IPS-18a (cell line): ENCODE data around the gene BCKDHA.

Experiments
- H3K27ac ChIP-seq: one replicate; pipeline ENCODE4 v1.5.1; 2013; ENCODE audit warnings: low read length
- H3K27me3 ChIP-seq: one replicate; pipeline ENCODE4 v1.6.1; 2013; ENCODE audit warnings: mild to moderate bottlenecking, low read length; ENCODE audit not compliant: control insufficient read depth, insufficient read depth
- H3K36me3 ChIP-seq: one replicate; pipeline ENCODE4 v1.6.1; 2013; ENCODE audit warnings: low read depth, low read length; ENCODE audit not compliant: control insufficient read depth
- H3K4me1 ChIP-seq: one replicate; pipeline ENCODE4 v1.6.1; 2013; ENCODE audit warnings: low read depth, low read length; ENCODE audit not compliant: control insufficient read depth
- H3K4me3 ChIP-seq: one replicate; pipeline ENCODE4 v1.5.1; 2013; ENCODE audit warnings: low read length
- H3K9ac ChIP-seq: one replicate; pipeline ENCODE4 v1.6.1; 2013; ENCODE audit warnings: mild to moderate bottlenecking, low read length, moderate library complexity
- H3K9me3 ChIP-seq: one replicate; pipeline ENCODE4 v1.6.1; 2013; ENCODE audit warnings: low read depth, low read length; ENCODE audit not compliant: control insufficient read depth

Gene BCKDHA

DNA sequence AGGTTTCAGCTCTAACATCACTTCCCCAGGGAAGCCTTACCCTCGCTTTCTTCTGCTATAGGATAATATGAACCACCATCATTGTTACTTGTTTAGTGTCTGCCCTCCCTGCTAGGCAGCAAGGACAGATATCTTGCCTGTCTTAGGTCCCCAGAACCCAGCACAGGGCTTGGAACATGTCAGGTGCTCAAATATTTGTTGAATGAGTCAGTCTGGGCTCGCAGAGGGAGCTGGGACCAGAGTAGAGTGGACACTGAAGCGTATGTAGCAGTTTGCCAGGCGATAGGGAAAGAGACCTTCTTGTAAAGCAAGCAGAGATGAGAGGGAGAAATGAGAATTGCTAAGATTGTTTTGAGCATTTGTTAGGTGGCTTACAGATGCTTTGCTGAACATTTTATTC is 11.7 kb downstream of the BCKDHA start:
- Histone ChIP-seq H3K9ac (no peak overlapping the region), H3K27ac (no peak overlapping the region), H3K36me3 (no peaks in the 10 kb centered on the region), H3K4me3 (no peak overlapping the region), H3K27me3 (no peaks in the 10 kb centered on the region), H3K9me3 (no peaks in the 10 kb centered on the region), H3K4me1 (peaks cover 6% of the 10 kb centered on the region)

DNA sequence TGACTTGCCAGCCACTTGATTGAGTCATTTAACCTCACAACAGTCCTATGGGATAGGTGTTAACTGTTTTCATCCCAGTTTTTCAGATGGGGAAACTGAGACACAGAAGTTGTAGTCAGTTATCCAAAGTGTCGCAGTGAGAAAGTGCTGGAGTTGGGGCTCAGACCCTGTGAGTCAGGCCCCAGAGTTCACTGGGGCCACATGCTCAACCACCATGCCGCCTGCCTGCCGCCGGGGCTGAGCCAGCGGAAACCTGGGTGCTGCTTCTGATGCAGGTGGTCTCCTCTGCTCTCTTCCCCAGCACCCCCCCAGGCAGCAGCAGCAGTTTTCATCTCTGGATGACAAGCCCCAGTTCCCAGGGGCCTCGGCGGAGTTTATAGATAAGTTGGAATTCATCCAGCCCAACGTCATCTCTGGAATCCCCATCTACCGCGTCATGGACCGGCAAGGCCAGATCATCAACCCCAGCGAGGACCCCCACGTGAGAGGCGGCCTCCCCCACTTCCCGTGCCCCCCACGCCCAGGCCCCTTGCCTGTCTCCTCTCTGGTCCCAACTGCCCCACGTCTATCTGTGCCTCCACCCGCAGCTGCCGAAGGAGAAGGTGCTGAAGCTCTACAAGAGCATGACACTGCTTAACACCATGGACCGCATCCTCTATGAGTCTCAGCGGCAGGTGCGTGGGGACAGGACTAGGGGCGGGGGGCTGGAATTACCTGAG is 12.9 kb downstream of the BCKDHA start:
- Histone ChIP-seq H3K4me3 (no peak overlapping the region), H3K27ac (no peak overlapping the region), H3K9me3 (no peaks in the 10 kb centered on the region), H3K4me1 (peaks cover 6% of the 10 kb centered on the region), H3K36me3 (no peaks in the 10 kb centered on the region), H3K9ac (no peak overlapping the region), H3K27me3 (no peaks in the 10 kb centered on the region)

DNA sequence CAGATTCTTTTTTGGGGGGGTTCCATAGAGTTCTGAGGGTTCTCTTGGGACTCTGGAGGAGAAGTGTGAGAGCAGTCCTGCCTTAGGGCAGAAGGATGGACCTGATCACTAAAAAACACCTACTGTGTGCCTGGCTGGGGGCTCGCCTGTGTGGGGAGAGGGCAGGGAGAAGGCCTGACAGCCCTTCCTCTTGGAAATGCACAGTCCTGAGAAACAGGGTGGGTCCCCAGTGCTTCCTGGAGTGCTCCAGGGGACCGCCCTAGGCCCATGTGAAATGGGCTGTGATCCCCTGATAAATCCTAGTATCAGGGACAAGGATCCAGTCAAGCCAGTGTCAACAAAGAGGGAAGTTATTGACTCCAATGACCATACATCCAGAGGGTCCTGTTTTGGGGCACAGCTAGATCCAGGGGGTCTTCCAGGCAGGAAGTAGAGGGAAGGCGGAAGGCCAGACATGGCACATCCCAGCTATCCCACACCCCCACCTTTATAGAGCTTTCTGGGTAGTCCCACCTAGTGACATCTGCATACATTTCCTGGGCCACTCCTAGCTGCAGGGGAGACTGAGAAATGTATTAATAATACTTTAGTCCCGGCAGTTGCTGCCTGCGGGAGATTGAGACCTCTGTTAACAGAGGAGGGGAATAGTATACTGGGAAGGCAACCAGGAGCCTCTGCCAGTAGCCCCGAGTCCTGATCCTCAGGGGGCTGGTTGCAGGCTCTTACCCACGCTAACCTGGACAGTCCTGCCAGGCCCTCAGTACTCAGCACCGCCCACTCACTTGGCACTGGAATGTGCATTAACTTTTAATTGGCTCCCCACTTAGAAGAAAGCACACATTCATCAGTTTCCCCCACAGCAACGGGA is 13.7 kb downstream of the BCKDHA start:
- no peaks in the 10 kb centered on the region for H3K36me3 ChIP-seq
- H3K27me3 ChIP-seq, result no peaks in the 10 kb centered on the region
- H3K27ac ChIP-seq, result no peak overlapping the region
- H3K9me3 ChIP-seq, result no peaks in the 10 kb centered on the region
- H3K9ac ChIP-seq, result no peak overlapping the region
- H3K4me3 ChIP-seq, result no peak overlapping the region
- H3K4me1 ChIP-seq, result peaks cover 6% of the 10 kb centered on the region

DNA sequence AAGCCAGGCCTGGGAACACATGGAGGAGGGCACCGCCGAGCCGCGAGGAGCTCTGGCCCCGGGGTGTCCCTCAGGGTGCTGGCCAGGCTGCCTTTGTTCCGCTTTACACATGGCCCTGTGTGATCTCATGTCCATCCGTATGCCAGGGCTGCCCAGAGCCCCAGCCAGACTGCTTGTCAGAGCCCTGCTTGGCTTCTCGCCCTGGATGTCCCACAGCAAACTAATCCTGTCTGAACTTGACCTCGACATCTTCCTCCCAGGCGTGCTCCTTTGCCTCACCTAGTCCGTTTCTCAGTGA is 14.3 kb downstream of the BCKDHA start:
- no peaks in the 10 kb centered on the region for H3K36me3 ChIP-seq
- H3K4me1 ChIP-seq, result peaks cover 6% of the 10 kb centered on the region
- H3K27me3 ChIP-seq, result no peaks in the 10 kb centered on the region
- no peak overlapping the region for H3K9ac ChIP-seq
- H3K27ac ChIP-seq, result no peak overlapping the region
- H3K4me3 ChIP-seq, result no peak overlapping the region
- no peaks in the 10 kb centered on the region for H3K9me3 ChIP-seq

GRCh38 chr19:41412953-41413352 is 15.3 kb downstream of the BCKDHA start:
- no peak overlapping the region for H3K9ac ChIP-seq
- H3K4me1 ChIP-seq, result no peaks in the 10 kb centered on the region
- no peak overlapping the region for H3K4me3 ChIP-seq
- no peak overlapping the region for H3K27ac ChIP-seq
- H3K36me3 ChIP-seq, result no peaks in the 10 kb centered on the region
- H3K27me3 ChIP-seq, result no peaks in the 10 kb centered on the region
- no peaks in the 10 kb centered on the region for H3K9me3 ChIP-seq

DNA sequence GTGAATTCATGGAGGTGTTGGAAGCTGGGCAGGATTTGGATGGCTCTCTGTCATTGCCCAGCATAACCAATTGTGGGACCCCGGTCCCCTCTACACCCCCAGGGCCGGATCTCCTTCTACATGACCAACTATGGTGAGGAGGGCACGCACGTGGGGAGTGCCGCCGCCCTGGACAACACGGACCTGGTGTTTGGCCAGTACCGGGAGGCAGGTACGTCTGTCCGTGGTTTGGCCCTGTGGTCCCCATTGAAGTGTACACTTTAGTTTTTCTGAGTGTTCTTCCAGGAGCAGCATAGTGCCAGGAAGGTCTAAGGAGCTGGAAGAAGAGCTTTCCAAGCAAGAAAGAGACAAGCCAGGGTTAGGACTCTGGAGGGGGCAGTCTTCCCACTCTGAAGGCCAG is 16.3 kb downstream of the BCKDHA start:
- Histone ChIP-seq H3K4me3 (no peak overlapping the region), H3K9ac (no peak overlapping the region), H3K27me3 (no peaks in the 10 kb centered on the region), H3K4me1 (no peaks in the 10 kb centered on the region), H3K9me3 (no peaks in the 10 kb centered on the region), H3K36me3 (peaks cover 3% of the 10 kb centered on the region), H3K27ac (no peak overlapping the region)

DNA sequence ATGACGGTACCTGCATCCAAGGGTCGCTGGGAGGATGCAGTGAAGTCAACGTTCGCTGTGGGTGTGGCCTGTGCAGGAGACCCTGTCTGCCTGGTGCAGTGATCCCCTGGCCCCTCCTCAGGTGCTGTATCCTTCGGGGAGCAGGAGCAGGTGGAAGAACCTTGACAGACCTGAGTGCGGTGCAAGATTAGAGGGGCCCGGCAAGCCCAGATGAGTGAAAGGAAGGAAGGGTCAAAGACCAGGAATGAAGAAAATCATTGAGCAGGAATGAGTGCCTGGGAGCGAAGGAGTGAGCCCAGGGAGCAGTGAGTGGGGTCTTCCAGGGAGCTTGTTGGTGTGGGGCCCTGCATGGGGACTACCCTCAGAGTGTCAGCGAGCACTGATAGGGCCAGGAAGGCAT is 16.8 kb downstream of the BCKDHA start:
- no peak overlapping the region for H3K9ac ChIP-seq
- no peaks in the 10 kb centered on the region for H3K4me1 ChIP-seq
- no peaks in the 10 kb centered on the region for H3K9me3 ChIP-seq
- H3K27me3 ChIP-seq, result no peaks in the 10 kb centered on the region
- H3K4me3 ChIP-seq, result no peak overlapping the region
- no peak overlapping the region for H3K27ac ChIP-seq
- peaks cover 3% of the 10 kb centered on the region for H3K36me3 ChIP-seq

DNA sequence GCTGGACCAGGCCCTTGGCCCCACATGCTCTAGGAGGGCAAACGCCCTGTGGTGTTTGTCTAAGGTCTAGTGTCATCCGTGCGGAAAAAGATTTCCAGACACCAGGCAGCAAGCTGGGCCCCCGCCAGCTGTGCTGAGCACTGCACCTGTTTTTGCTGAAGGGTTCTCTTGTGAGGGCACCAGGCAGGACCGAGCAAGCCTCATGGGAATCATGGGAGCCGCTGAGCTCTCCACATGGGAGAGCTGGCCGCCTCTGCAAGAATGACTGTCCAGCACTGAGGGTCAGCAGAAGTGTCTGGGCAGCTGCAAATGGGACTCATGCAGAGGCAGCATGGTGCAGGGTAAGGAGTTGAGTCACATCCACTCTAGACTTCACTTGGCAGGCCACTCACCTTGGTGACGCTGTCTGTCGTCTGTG is 17.5 kb downstream of the BCKDHA start:
- Histone ChIP-seq H3K27ac (no peak overlapping the region), H3K9ac (no peak overlapping the region), H3K9me3 (no peaks in the 10 kb centered on the region), H3K27me3 (no peaks in the 10 kb centered on the region), H3K36me3 (peaks cover 8% of the 10 kb centered on the region), H3K4me3 (no peak overlapping the region), H3K4me1 (no peaks in the 10 kb centered on the region)

- Histone ChIP-seq H3K27ac (no peak overlapping the region), H3K4me1 (no peaks in the 10 kb centered on the region), H3K4me3 (no peak overlapping the region), H3K9ac (no peak overlapping the region), H3K27me3 (no peaks in the 10 kb centered on the region), H3K36me3 (peaks cover 9% of the 10 kb centered on the region), H3K9me3 (no peaks in the 10 kb centered on the region)
Observed at GRCh38 chr19:41416194-41416674, 18.6 kb downstream of the BCKDHA start.

DNA sequence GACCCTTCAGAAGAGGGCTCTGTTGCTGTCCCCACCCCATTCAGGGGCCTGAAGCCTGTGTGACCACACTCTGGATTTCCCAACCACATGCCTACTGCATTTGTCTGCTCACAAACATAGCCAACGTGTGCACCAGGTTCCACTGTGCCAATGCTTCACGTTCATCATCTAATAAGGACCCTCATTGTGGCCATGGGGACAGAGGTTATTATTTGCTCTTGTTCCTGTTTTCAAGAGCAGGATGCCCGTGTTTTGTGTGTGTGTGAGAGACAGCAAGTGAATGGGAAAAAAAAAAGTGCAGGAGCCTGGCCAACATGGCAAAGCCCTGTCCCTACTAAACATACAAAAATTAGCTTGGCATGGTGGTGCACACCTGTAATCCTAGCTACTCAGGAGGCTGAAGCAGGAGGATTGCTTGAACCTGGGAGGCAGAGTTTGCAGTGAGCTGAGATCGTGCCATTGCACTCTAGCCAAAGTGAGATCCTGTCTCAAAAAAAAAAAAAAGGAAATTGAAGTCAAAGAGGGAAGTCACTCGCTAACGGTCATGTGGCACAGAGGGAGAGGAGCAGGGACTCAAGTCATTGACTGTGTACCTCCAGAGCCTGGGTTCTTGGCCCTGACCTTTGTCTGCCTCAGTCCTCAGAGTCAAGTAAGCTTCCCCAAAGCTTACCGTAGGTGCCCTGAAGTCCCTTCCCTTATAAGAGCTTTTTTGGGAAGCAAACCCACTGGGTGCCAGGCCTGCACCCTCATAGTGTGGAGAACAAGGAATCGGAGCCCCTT is 22.7 kb downstream of the BCKDHA start:
- Histone ChIP-seq H3K27ac (no peak overlapping the region), H3K36me3 (peaks cover 9% of the 10 kb centered on the region), H3K4me1 (no peaks in the 10 kb centered on the region), H3K9ac (no peak overlapping the region), H3K27me3 (no peaks in the 10 kb centered on the region), H3K4me3 (no peak overlapping the region), H3K9me3 (no peaks in the 10 kb centered on the region)

DNA sequence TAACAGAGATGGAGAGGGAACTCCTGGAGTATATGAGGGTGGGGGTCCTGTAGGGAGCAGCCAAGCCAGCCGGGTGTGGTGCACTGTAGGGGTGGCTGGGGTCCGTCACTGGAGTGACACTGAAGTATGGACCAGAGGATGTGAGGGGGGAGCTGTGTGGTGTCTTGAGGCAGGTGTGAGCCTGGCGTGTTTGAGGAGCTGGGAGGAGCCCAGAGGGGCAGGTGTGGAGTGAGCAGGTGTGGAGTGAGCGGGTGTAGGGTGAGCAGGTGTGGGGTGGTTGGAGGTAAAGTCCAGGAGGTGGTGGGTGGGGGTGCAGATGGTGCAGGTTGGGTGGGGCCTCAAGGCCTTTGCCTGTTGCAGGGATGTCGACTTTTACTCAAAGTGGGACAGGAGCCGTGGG is 23.7 kb downstream of the BCKDHA start:
- Histone ChIP-seq H3K27me3 (no peaks in the 10 kb centered on the region), H3K9me3 (no peaks in the 10 kb centered on the region), H3K36me3 (peaks cover 9% of the 10 kb centered on the region), H3K9ac (no peak overlapping the region), H3K4me1 (no peaks in the 10 kb centered on the region), H3K27ac (no peak overlapping the region), H3K4me3 (no peak overlapping the region)
